Measurements from ENCODE around the gene VPS13C.
"Not testable (repeated sequence)": the region's sequence is repeated elsewhere in the genome, so short reads cannot be mapped to it uniquely, and the experiment has no call there.

The VPS13C gene

DNA sequence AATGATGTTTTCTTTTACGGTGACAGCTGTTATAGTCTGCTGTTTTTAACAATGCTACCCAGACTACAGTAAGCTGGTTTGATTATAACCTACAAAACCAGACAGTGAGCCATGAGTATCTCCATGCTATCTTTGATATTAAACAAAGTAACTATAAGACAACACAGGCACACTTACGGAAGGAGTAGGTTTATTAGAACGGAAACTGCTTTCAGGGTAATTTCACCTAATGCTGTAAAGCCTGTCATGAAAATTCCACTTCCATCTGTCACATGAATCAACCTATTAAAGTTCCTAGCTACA lies 33.0 kb downstream of the VPS13C start:
- no peak overlapping the region for H3K27ac ChIP-seq (ENCODE audit: low read length)
- peaks cover 6 to 15% of the 10 kb centered on the region in 2 donors for H3K36me3 ChIP-seq (ENCODE audit: control insufficient read depth in 1 of 2, insufficient read depth in 2 of 2, low read length in 2 of 2)
- H3K4me3 ChIP-seq (ENCODE audit: low read depth in 1 of 2, low read length in 2 of 2) = no peak overlapping the region
- H3K4me1 ChIP-seq (ENCODE audit: control insufficient read depth in 1 of 2, insufficient read depth in 2 of 2, low read length in 2 of 2) = no peaks in the 10 kb centered on the region
- H3K27me3 ChIP-seq (ENCODE audit: low read depth, low read length) = no peaks in the 10 kb centered on the region
- no peaks in the 10 kb centered on the region for H3K9me3 ChIP-seq (ENCODE audit: control insufficient read depth in 1 of 2, low read length in 2 of 2)

DNA sequence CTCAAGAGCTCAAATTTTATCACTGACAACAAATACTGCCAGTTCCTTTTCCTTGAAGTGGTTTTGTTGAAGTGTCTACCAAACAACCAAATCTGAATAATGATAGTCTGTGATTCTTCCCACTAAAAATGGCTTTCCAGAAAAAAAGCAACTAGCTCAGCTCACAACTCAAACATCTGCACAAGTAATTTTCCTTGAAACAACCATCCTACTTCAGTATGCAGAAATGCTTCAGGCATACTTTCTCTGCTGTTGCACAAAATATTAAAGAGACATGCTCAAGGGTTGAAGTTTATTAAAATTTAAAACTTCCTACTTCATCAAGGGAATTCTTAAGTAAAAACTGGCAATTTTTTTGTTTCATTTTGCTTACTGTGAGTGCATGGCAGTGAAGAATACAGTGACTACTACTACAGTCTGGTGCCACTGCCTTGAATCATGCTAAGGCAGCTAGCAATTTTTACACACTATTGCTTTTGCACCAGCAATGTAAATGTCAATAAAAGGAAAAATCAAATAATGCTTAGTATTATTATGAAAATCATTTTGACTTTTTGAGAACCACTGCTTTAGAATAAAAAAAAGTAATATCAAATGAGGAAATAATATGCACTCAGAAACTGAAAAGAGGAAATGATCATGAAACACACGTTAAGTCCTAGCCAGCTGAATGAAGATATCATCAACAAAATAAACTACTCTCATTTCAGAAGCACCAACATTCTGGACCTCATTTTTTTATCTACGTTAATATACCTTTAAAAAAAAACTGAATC lies 33.6 kb downstream of the VPS13C start:
- H3K36me3 ChIP-seq (ENCODE audit: control insufficient read depth in 1 of 2, insufficient read depth in 2 of 2, low read length in 2 of 2) = peaks cover 6 to 20% of the 10 kb centered on the region in 2 donors
- H3K9me3 ChIP-seq (ENCODE audit: control insufficient read depth in 1 of 2, low read length in 2 of 2) = no peaks in the 10 kb centered on the region
- no peak overlapping the region for H3K27ac ChIP-seq (ENCODE audit: low read length)
- H3K27me3 ChIP-seq (ENCODE audit: low read depth, low read length) = no peaks in the 10 kb centered on the region
- H3K4me3 ChIP-seq (ENCODE audit: low read depth in 1 of 2, low read length in 2 of 2) = no peak overlapping the region
- no peaks in the 10 kb centered on the region for H3K4me1 ChIP-seq (ENCODE audit: control insufficient read depth in 1 of 2, insufficient read depth in 2 of 2, low read length in 2 of 2)

GRCh38 chr15:62021991-62022600 lies 38.2 kb downstream of the VPS13C start:
- Histone ChIP-seq H3K9me3 (ENCODE audit: control insufficient read depth in 1 of 2, low read length in 2 of 2) (no peaks in the 10 kb centered on the region), H3K27me3 (ENCODE audit: low read depth, low read length) (no peaks in the 10 kb centered on the region), H3K4me1 (ENCODE audit: control insufficient read depth in 1 of 2, insufficient read depth in 2 of 2, low read length in 2 of 2) (no peaks in the 10 kb centered on the region), H3K36me3 (ENCODE audit: control insufficient read depth in 1 of 2, insufficient read depth in 2 of 2, low read length in 2 of 2) (peaks cover 6 to 17% of the 10 kb centered on the region in 2 donors), H3K27ac (ENCODE audit: low read length) (no peak overlapping the region), H3K4me3 (ENCODE audit: low read depth in 1 of 2, low read length in 2 of 2) (no peak overlapping the region)

GRCh38 chr15:62020576-62021160 lies 39.6 kb downstream of the VPS13C start:
- no peaks in the 10 kb centered on the region for H3K4me1 ChIP-seq (ENCODE audit: control insufficient read depth in 1 of 2, insufficient read depth in 2 of 2, low read length in 2 of 2)

GRCh38 chr15:62005354-62005753 lies 54.9 kb downstream of the VPS13C start:
- H3K36me3 ChIP-seq (ENCODE audit: control insufficient read depth in 1 of 2, insufficient read depth in 2 of 2, low read length in 2 of 2) = peaks cover 9 to 23% of the 10 kb centered on the region in 2 donors
- not testable (repeated sequence) for H3K4me3 ChIP-seq (ENCODE audit: low read depth in 1 of 2, low read length in 2 of 2); H3K27me3 ChIP-seq (ENCODE audit: low read depth, low read length); H3K27ac ChIP-seq (ENCODE audit: low read length); H3K9me3 ChIP-seq (ENCODE audit: control insufficient read depth in 1 of 2, low read length in 2 of 2); H3K4me1 ChIP-seq (ENCODE audit: control insufficient read depth in 1 of 2, insufficient read depth in 2 of 2, low read length in 2 of 2)

More at GRCh38 chr15:62020576-62021160, 39.6 kb downstream of the VPS13C start:
- Histone ChIP-seq H3K9me3 (ENCODE audit: control insufficient read depth in 1 of 2, low read length in 2 of 2) (no peaks in the 10 kb centered on the region), H3K36me3 (ENCODE audit: control insufficient read depth in 1 of 2, insufficient read depth in 2 of 2, low read length in 2 of 2) (peaks cover 6 to 17% of the 10 kb centered on the region in 2 donors), H3K27me3 (ENCODE audit: low read depth, low read length) (no peaks in the 10 kb centered on the region), H3K4me3 (ENCODE audit: low read depth in 1 of 2, low read length in 2 of 2) (no peak overlapping the region), H3K27ac (ENCODE audit: low read length) (no peak overlapping the region)

DNA sequence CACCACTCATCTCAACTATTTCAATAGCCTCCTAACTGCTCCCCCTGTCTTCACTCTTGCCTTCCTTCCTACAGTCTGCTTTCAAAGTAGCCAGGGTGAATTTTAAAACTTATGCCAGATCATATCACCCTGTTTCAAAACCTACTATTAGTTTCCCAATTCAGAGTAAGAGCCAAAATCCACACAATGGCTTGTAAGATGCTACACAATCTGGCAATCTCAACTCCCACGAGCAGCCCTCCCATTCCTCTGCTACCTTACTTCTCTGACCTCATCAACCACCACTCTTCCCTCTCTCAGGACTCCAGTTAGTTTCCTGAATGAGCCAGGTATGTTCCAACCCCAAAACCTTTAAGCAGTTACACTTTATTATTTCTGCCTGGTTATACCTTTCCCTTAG lies 62.5 kb downstream of the VPS13C start:
- Histone ChIP-seq H3K9me3 (ENCODE audit: control insufficient read depth in 1 of 2, low read length in 2 of 2) (peaks cover 0 to 2% of the 10 kb centered on the region in 2 donors), H3K27me3 (ENCODE audit: low read depth, low read length) (no peaks in the 10 kb centered on the region), H3K27ac (ENCODE audit: low read length) (no peak overlapping the region), H3K4me1 (ENCODE audit: control insufficient read depth in 1 of 2, insufficient read depth in 2 of 2, low read length in 2 of 2) (no peaks in the 10 kb centered on the region), H3K4me3 (ENCODE audit: low read depth in 1 of 2, low read length in 2 of 2) (no peak overlapping the region), H3K36me3 (ENCODE audit: control insufficient read depth in 1 of 2, insufficient read depth in 2 of 2, low read length in 2 of 2) (peaks cover 4 to 15% of the 10 kb centered on the region in 2 donors)

GRCh38 chr15:61996056-61996635 lies 64.1 kb downstream of the VPS13C start:
- no peaks in the 10 kb centered on the region for H3K4me1 ChIP-seq (ENCODE audit: control insufficient read depth in 1 of 2, insufficient read depth in 2 of 2, low read length in 2 of 2)
- H3K36me3 ChIP-seq (ENCODE audit: control insufficient read depth in 1 of 2, insufficient read depth in 2 of 2, low read length in 2 of 2) = peaks cover 8 to 15% of the 10 kb centered on the region in 2 donors
- peaks cover 0 to 2% of the 10 kb centered on the region in 2 donors for H3K9me3 ChIP-seq (ENCODE audit: control insufficient read depth in 1 of 2, low read length in 2 of 2)
- no peak overlapping the region for H3K4me3 ChIP-seq (ENCODE audit: low read depth in 1 of 2, low read length in 2 of 2)
- H3K27ac ChIP-seq (ENCODE audit: low read length) = no peak overlapping the region
- H3K27me3 ChIP-seq (ENCODE audit: low read depth, low read length) = no peaks in the 10 kb centered on the region

- Histone ChIP-seq H3K27ac (ENCODE audit: low read length) (no peak overlapping the region), H3K27me3 (ENCODE audit: low read depth, low read length) (no peaks in the 10 kb centered on the region), H3K4me1 (ENCODE audit: control insufficient read depth in 1 of 2, insufficient read depth in 2 of 2, low read length in 2 of 2) (no peaks in the 10 kb centered on the region), H3K36me3 (ENCODE audit: control insufficient read depth in 1 of 2, insufficient read depth in 2 of 2, low read length in 2 of 2) (peaks cover 14 to 22% of the 10 kb centered on the region in 2 donors), H3K9me3 (ENCODE audit: control insufficient read depth in 1 of 2, low read length in 2 of 2) (peaks cover 0 to 2% of the 10 kb centered on the region in 2 donors), H3K4me3 (ENCODE audit: low read depth in 1 of 2, low read length in 2 of 2) (no peak overlapping the region)
Observed at GRCh38 chr15:61994216-61994615, 66.0 kb downstream of the VPS13C start.

GRCh38 chr15:61992518-61992917 lies 67.7 kb downstream of the VPS13C start:
- no peaks in the 10 kb centered on the region for H3K4me1 ChIP-seq (ENCODE audit: control insufficient read depth in 1 of 2, insufficient read depth in 2 of 2, low read length in 2 of 2)
- peaks cover 14 to 18% of the 10 kb centered on the region in 2 donors for H3K36me3 ChIP-seq (ENCODE audit: control insufficient read depth in 1 of 2, insufficient read depth in 2 of 2, low read length in 2 of 2)
- no peaks in the 10 kb centered on the region for H3K27me3 ChIP-seq (ENCODE audit: low read depth, low read length)
- H3K4me3 ChIP-seq (ENCODE audit: low read depth in 1 of 2, low read length in 2 of 2) = no peak overlapping the region
- no peak overlapping the region for H3K27ac ChIP-seq (ENCODE audit: low read length)
- H3K9me3 ChIP-seq (ENCODE audit: control insufficient read depth in 1 of 2, low read length in 2 of 2) = peaks cover 0 to 2% of the 10 kb centered on the region in 2 donors

- peaks cover 9% of the 10 kb centered on the region in 2 donors for H3K36me3 ChIP-seq (ENCODE audit: control insufficient read depth in 1 of 2, insufficient read depth in 2 of 2, low read length in 2 of 2)
- no peaks in the 10 kb centered on the region for H3K9me3 ChIP-seq (ENCODE audit: control insufficient read depth in 1 of 2, low read length in 2 of 2)
- no peaks in the 10 kb centered on the region for H3K27me3 ChIP-seq (ENCODE audit: low read depth, low read length)
- no peak overlapping the region for H3K4me3 ChIP-seq (ENCODE audit: low read depth in 1 of 2, low read length in 2 of 2)
- H3K4me1 ChIP-seq (ENCODE audit: control insufficient read depth in 1 of 2, insufficient read depth in 2 of 2, low read length in 2 of 2) = no peaks in the 10 kb centered on the region
- H3K27ac ChIP-seq (ENCODE audit: low read length) = no peak overlapping the region
Observed at GRCh38 chr15:61989667-61990066, 70.6 kb downstream of the VPS13C start.

DNA sequence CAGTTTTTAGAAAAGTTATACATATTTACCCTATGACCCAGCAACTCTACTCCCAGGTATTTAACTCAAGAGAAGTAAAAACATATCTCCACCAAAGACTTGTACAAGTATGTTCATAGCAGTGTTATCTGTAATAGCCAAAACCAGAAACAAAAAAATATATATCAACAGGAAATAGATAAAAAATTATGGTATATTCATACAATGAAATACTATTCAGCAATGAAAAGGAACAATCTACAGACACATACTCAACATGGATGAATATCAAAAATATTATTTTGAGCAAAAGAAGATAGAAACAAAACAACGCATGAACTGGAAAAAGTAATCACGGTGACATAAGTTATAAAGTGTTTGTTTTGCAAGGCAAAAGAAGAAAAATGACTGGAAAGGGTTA lies 72.4 kb downstream of the VPS13C start:
- H3K9me3 ChIP-seq (ENCODE audit: control insufficient read depth in 1 of 2, low read length in 2 of 2) = no peaks in the 10 kb centered on the region
- no peak overlapping the region for H3K27ac ChIP-seq (ENCODE audit: low read length)
- H3K4me1 ChIP-seq (ENCODE audit: control insufficient read depth in 1 of 2, insufficient read depth in 2 of 2, low read length in 2 of 2) = no peaks in the 10 kb centered on the region
- no peak overlapping the region for H3K4me3 ChIP-seq (ENCODE audit: low read depth in 1 of 2, low read length in 2 of 2)
- peaks cover 13 to 16% of the 10 kb centered on the region in 2 donors for H3K36me3 ChIP-seq (ENCODE audit: control insufficient read depth in 1 of 2, insufficient read depth in 2 of 2, low read length in 2 of 2)
- no peaks in the 10 kb centered on the region for H3K27me3 ChIP-seq (ENCODE audit: low read depth, low read length)

Data from muscle layer of duodenum (tissue), 2 donors.